Endodermal cell (in vitro differentiated cells): ENCODE measurements around the gene PRODH2. TPM values are rescaled to one million over a fixed set of nuclear protein-coding genes. Genes with fewer than 3 reads are reported as not detected.
A peak's percentile ranks its signal among the peaks of the same experiment; 100 is the strongest.
"Not testable (repeated sequence)": the region's sequence is repeated elsewhere in the genome, so short reads cannot be mapped to it uniquely, and the experiment has no call there.

Experiments used
- DNase-seq: peaks from one replicate; pipeline ENCODE4 v3.0.0-alpha.2; 2017
- H3K27ac ChIP-seq: 2 replicates; pipeline ENCODE4 v1.5.1; 2013; ENCODE audit warnings: mild to moderate bottlenecking, low read depth, low read length, moderate library complexity
- H3K27me3 ChIP-seq: 2 replicates; pipeline ENCODE4 v1.6.1; 2013; ENCODE audit warnings: mild to moderate bottlenecking, low read length, moderate library complexity; ENCODE audit not compliant: insufficient read depth, control insufficient read depth, poor library complexity, severe bottlenecking
- H3K36me3 ChIP-seq: 2 replicates; pipeline ENCODE4 v1.7.0; 2013; ENCODE audit warnings: mild to moderate bottlenecking, low read length, moderate library complexity; ENCODE audit not compliant: control insufficient read depth, insufficient read depth
- H3K4me1 ChIP-seq: one replicate; pipeline ENCODE4 v1.7.0; 2013; ENCODE audit warnings: low read length; ENCODE audit not compliant: control insufficient read depth, insufficient read depth
- H3K4me3 ChIP-seq: 2 replicates; pipeline ENCODE4 v1.5.1; 2013; ENCODE audit warnings: mild to moderate bottlenecking, low read length, moderate library complexity
- H3K9ac ChIP-seq: 2 replicates; pipeline ENCODE4 v1.6.1; 2013; ENCODE audit warnings: mild to moderate bottlenecking, low read length, moderate library complexity; ENCODE audit not compliant: poor library complexity, severe bottlenecking; ENCODE audit errors: extremely low read depth
- H3K9me3 ChIP-seq: 2 replicates; pipeline ENCODE4 v1.6.1; 2013; ENCODE audit warnings: mild to moderate bottlenecking, low read length, moderate library complexity; ENCODE audit not compliant: control insufficient read depth
- H3K27ac Mint-ChIP-seq: 2 replicates; pipeline ENCODE4 v1.8.0; 2020; ENCODE audit warnings: mixed read lengths
- H3K27me3 Mint-ChIP-seq: 2 replicates; pipeline ENCODE4 v1.8.0; 2021; ENCODE audit warnings: mild to moderate bottlenecking, mixed read lengths; ENCODE audit not compliant: insufficient read depth
- H3K36me3 Mint-ChIP-seq: 2 replicates; pipeline ENCODE4 v1.8.0; 2020; ENCODE audit warnings: low read depth, mixed read lengths
- H3K4me1 Mint-ChIP-seq: 2 replicates; pipeline ENCODE4 v1.8.0; 2020; ENCODE audit warnings: mixed read lengths
- H3K4me3 Mint-ChIP-seq: 2 replicates; pipeline ENCODE4 v1.8.0; 2020; ENCODE audit warnings: mild to moderate bottlenecking, moderate library complexity, mixed read lengths
- H3K9me3 Mint-ChIP-seq: 2 replicates; pipeline ENCODE4 v1.8.0; 2020; ENCODE audit warnings: mild to moderate bottlenecking, mixed read lengths
- CTCF ChIP-seq: fragments of 200-600 bp; sonication (generic); conservative IDR thresholded peaks from 2 replicates; pipeline ENCODE4 v1.5.0; 2021; ENCODE audit warnings: antibody characterized with exemption, mild to moderate bottlenecking
- WGBS, 2 experiments: methylation state at CpG; one replicate each; pipeline versions ENCODE4 v1.1.5 to v1.1.7; 2013; ENCODE audit warnings: missing lambda C conversion rate in 2 of 2, mixed read lengths in 1 of 2; ENCODE audit not compliant: insufficient coverage in 1 of 2, insufficient read length in 1 of 2; 5-methylcytosine and 5-hydroxymethylcytosine counted together
- total RNA-seq, 2 donors: library from RNA; stranded (reverse); fragmentation: NEBNext Ultra II Directional in 1 of 2; extraction: Animal tissue kit (Norgen Biotek cat#: 25700) in 1 of 2; gene quantifications; 2 replicates in 1 of 2; 3 replicates in 1 of 2; pipeline ENCODE4 v1.2.1, GENCODE V29; 2021

PRODH2 gene
- total RNA-seq, 2 donors from 2014 or later = 1.0 to 1.5 TPM

GRCh38 chr19:35797663-35798062 is 15.0 kb downstream of the PRODH2 start:
- no peaks in the 10 kb centered on the region for H3K9me3 ChIP-seq
- H3K36me3 ChIP-seq = no peaks in the 10 kb centered on the region
- no peak overlapping the region for H3K27ac Mint-ChIP-seq
- 44 to 55% methylated on average over 9 to 15 of the region's 15 CpGs for WGBS, 2 experiments
- no peak for TF ChIP-seq CTCF
- H3K4me1 ChIP-seq = no peaks in the 10 kb centered on the region
- peaks cover 4% of the 10 kb centered on the region for H3K4me1 Mint-ChIP-seq
- peaks cover 33% of the 10 kb centered on the region for H3K27me3 Mint-ChIP-seq
- peaks cover 36% of the 10 kb centered on the region for H3K27me3 ChIP-seq
- peak overlapping the region; percentile 28 for H3K4me3 Mint-ChIP-seq
- H3K27ac ChIP-seq = no peak overlapping the region
- DNase-seq = peak; percentile 77
- no peaks in the 10 kb centered on the region for H3K9me3 Mint-ChIP-seq
- no peak overlapping the region for H3K9ac ChIP-seq
- no peaks in the 10 kb centered on the region for H3K36me3 Mint-ChIP-seq
- no peak overlapping the region for H3K4me3 ChIP-seq

- no peak overlapping the region for H3K9ac ChIP-seq
Observed at GRCh38 chr19:35796645-35797542, 15.8 kb downstream of the PRODH2 start.

DNA sequence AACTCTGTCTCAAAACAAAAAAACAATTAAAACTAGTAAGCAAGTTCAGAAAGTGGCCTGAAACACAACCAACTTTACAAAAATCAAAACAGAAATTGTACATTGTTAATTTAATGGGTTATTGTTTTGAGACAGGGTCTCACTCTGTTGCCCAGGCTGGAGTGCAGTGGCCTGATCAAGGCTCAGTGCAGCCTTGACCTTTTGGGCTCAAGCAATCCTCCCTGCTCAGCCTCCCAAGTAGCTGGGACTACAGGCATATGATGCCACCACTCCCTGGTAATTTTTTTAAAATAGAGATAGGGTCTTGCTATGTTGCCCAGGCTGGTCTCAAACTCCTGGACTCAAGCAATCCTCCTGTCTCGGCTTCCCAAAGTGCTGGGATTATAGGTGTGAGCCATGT is 17.1 kb downstream of the PRODH2 start:
- not testable (repeated sequence) for H3K4me1 Mint-ChIP-seq, H3K36me3 ChIP-seq, H3K4me3 Mint-ChIP-seq, DNase-seq, H3K36me3 Mint-ChIP-seq, H3K4me1 ChIP-seq, H3K27ac Mint-ChIP-seq, H3K4me3 ChIP-seq, H3K27ac ChIP-seq, H3K9me3 ChIP-seq, H3K9me3 Mint-ChIP-seq, H3K9ac ChIP-seq
- H3K27me3 Mint-ChIP-seq = peaks cover 33% of the 10 kb centered on the region
- peaks cover 36% of the 10 kb centered on the region for H3K27me3 ChIP-seq
- 86 to 100% methylated on average over 1 of the region's 1 CpG for WGBS, 2 experiments

More at GRCh38 chr19:35796645-35797542, 15.8 kb downstream of the PRODH2 start:
- Histone ChIP-seq H3K36me3 (no peaks in the 10 kb centered on the region), H3K4me3 (no peak overlapping the region), H3K27me3 (peaks cover 36% of the 10 kb centered on the region), H3K4me1 (no peaks in the 10 kb centered on the region), H3K27ac (no peak overlapping the region), H3K9me3 (no peaks in the 10 kb centered on the region)
- TF ChIP-seq CTCF = no peak
- H3K36me3 Mint-ChIP-seq = no peaks in the 10 kb centered on the region
- DNase-seq = peak; percentile 50
- peak overlapping the region; percentile 28 for H3K4me3 Mint-ChIP-seq
- no peaks in the 10 kb centered on the region for H3K9me3 Mint-ChIP-seq
- peaks cover 4% of the 10 kb centered on the region for H3K4me1 Mint-ChIP-seq
- H3K27me3 Mint-ChIP-seq = peaks cover 33% of the 10 kb centered on the region
- no peak overlapping the region for H3K27ac Mint-ChIP-seq
- 43 to 48% methylated on average over 16 to 39 of the region's 39 CpGs for WGBS, 2 experiments
